Nephron (organoid): ENCODE results near the gene LOC128125822.

Experiments used
- H3K27ac Mint-ChIP-seq, 3 experiments: 2 replicates each; pipeline ENCODE4 v1.8.0; 2020; ENCODE audit warnings: mixed read lengths in 3 of 3, mild to moderate bottlenecking in 2 of 3, moderate library complexity in 1 of 3
- H3K27me3 Mint-ChIP-seq: 2 replicates; pipeline ENCODE4 v1.8.0; 2021; ENCODE audit warnings: low read depth, mild to moderate bottlenecking, moderate library complexity, mixed read lengths
- H3K36me3 Mint-ChIP-seq: 2 replicates; pipeline ENCODE4 v1.8.0; 2020; ENCODE audit warnings: low read depth, mixed read lengths
- H3K4me1 Mint-ChIP-seq: 2 replicates; pipeline ENCODE4 v1.8.0; 2020; ENCODE audit warnings: mixed read lengths
- H3K4me3 Mint-ChIP-seq, 3 experiments: 2 replicates each; pipeline ENCODE4 v1.8.0; 2020; ENCODE audit warnings: mild to moderate bottlenecking in 3 of 3, mixed read lengths in 3 of 3, moderate library complexity in 2 of 3
- H3K9me3 Mint-ChIP-seq: 2 replicates; pipeline ENCODE4 v1.8.0; 2020; ENCODE audit warnings: mixed read lengths
- CTCF ChIP-seq, 3 experiments: fragments of 200-600 bp; sonication (generic); IDR thresholded peaks; one replicate each; pipeline ENCODE4 v1.5.0; 2021; ENCODE audit warnings: antibody characterized with exemption in 3 of 3; ENCODE audit not compliant: unreplicated experiment in 3 of 3

The LOC128125822 gene

GRCh38 chr6:63537959-63538300 is 34.4 kb upstream of the LOC128125822 start:
- no peak overlapping the region for H3K4me3 Mint-ChIP-seq
- no peak for TF ChIP-seq CTCF (IDR thresholded peaks at IDR 0.05; ENCODE audit: unreplicated experiment in 3 of 3)
- H3K27me3 Mint-ChIP-seq, result peaks cover 5% of the 10 kb centered on the region
- H3K36me3 Mint-ChIP-seq, result no peaks in the 10 kb centered on the region
- no peaks in the 10 kb centered on the region for H3K4me1 Mint-ChIP-seq
- peak overlapping the region in 1 of 3 experiments; percentile 34 for H3K27ac Mint-ChIP-seq
- H3K9me3 Mint-ChIP-seq, result no peaks in the 10 kb centered on the region

GRCh38 chr6:63538550-63538949 is 33.7 kb upstream of the LOC128125822 start:
- H3K4me1 Mint-ChIP-seq, result no peaks in the 10 kb centered on the region
- H3K27ac Mint-ChIP-seq, result no peak overlapping the region
- no peak overlapping the region for H3K4me3 Mint-ChIP-seq
- peaks cover 5% of the 10 kb centered on the region for H3K27me3 Mint-ChIP-seq
- H3K36me3 Mint-ChIP-seq, result no peaks in the 10 kb centered on the region
- TF ChIP-seq CTCF (IDR thresholded peaks at IDR 0.05; ENCODE audit: unreplicated experiment in 3 of 3), result no peak
- no peaks in the 10 kb centered on the region for H3K9me3 Mint-ChIP-seq

GRCh38 chr6:63543001-63543400 is 29.3 kb upstream of the LOC128125822 start:
- H3K4me3 Mint-ChIP-seq, result no peak overlapping the region
- H3K4me1 Mint-ChIP-seq, result peaks cover 6% of the 10 kb centered on the region
- no peak overlapping the region for H3K27ac Mint-ChIP-seq
- no peaks in the 10 kb centered on the region for H3K36me3 Mint-ChIP-seq
- no peak for TF ChIP-seq CTCF (IDR thresholded peaks at IDR 0.05; ENCODE audit: unreplicated experiment in 3 of 3)
- no peaks in the 10 kb centered on the region for H3K9me3 Mint-ChIP-seq
- no peaks in the 10 kb centered on the region for H3K27me3 Mint-ChIP-seq

GRCh38 chr6:63543982-63544381 is 28.3 kb upstream of the LOC128125822 start:
- Mint-ChIP-seq H3K27ac (no peak overlapping the region), H3K4me3 (no peak overlapping the region), H3K9me3 (no peaks in the 10 kb centered on the region), H3K36me3 (no peaks in the 10 kb centered on the region), H3K4me1 (peaks cover 6% of the 10 kb centered on the region), H3K27me3 (no peaks in the 10 kb centered on the region)
- TF ChIP-seq CTCF (IDR thresholded peaks at IDR 0.05; ENCODE audit: unreplicated experiment in 3 of 3), result no peak

GRCh38 chr6:63546236-63546635 is 26.0 kb upstream of the LOC128125822 start:
- Mint-ChIP-seq H3K36me3 (no peaks in the 10 kb centered on the region), H3K27me3 (no peaks in the 10 kb centered on the region), H3K27ac (no peak overlapping the region), H3K4me3 (no peak overlapping the region), H3K4me1 (peaks cover 6% of the 10 kb centered on the region), H3K9me3 (no peaks in the 10 kb centered on the region)
- TF ChIP-seq CTCF (IDR thresholded peaks at IDR 0.05; ENCODE audit: unreplicated experiment in 3 of 3), result no peak

- TF ChIP-seq CTCF (IDR thresholded peaks at IDR 0.05; ENCODE audit: unreplicated experiment in 3 of 3), result no peak
- no peaks in the 10 kb centered on the region for H3K36me3 Mint-ChIP-seq
- H3K4me3 Mint-ChIP-seq, result no peak overlapping the region
- peaks cover 6% of the 10 kb centered on the region for H3K4me1 Mint-ChIP-seq
- H3K9me3 Mint-ChIP-seq, result no peaks in the 10 kb centered on the region
- no peak overlapping the region for H3K27ac Mint-ChIP-seq
- H3K27me3 Mint-ChIP-seq, result no peaks in the 10 kb centered on the region
These were observed 25.6 kb upstream of the LOC128125822 start for GRCh38 chr6:63546697-63547096.
